ENCODE results near the gene JAG1.

Gene JAG1

GRCh38 chr20:10673842-10674683 is at the start of gene JAG1:
JAG1 (minus strand) TSS chr20:10673999; CDS start chr20:10673530, 469 bp downstream.
- DNase-seq (ENCODE audit: low spot score), result peak; percentile 98

GRCh38 chr20:10721976-10722375 is 48.2 kb upstream of the JAG1 start:
- DNase-seq (ENCODE audit: low spot score), result no peak

- DNase-seq (ENCODE audit: low spot score), result no peak
Observed at GRCh38 chr20:10721137-10721896, 47.5 kb upstream of the JAG1 start.

GRCh38 chr20:10720565-10720964 is 46.8 kb upstream of the JAG1 start:
- no peak for DNase-seq (ENCODE audit: low spot score)

GRCh38 chr20:10719740-10720385 is 46.1 kb upstream of the JAG1 start:
- DNase-seq (ENCODE audit: low spot score), result no peak

- no peak for DNase-seq (ENCODE audit: low spot score)
Observed at GRCh38 chr20:10718661-10719060, 44.9 kb upstream of the JAG1 start.

GRCh38 chr20:10716855-10717254 is 43.1 kb upstream of the JAG1 start:
- no peak for DNase-seq (ENCODE audit: low spot score)

GRCh38 chr20:10715035-10715434 is 41.2 kb upstream of the JAG1 start:
- DNase-seq (ENCODE audit: low spot score), result no peak

- no peak for DNase-seq (ENCODE audit: low spot score)
Observed at GRCh38 chr20:10714236-10714975, 40.6 kb upstream of the JAG1 start.

GRCh38 chr20:10713161-10713560 is 39.4 kb upstream of the JAG1 start:
- DNase-seq (ENCODE audit: low spot score), result no peak

- no peak for DNase-seq (ENCODE audit: low spot score)
Observed at GRCh38 chr20:10711903-10712451, 38.2 kb upstream of the JAG1 start.

- DNase-seq (ENCODE audit: low spot score), result peak; percentile 85
Observed at GRCh38 chr20:10710991-10711775, 37.4 kb upstream of the JAG1 start.

GRCh38 chr20:10709916-10710315 is 36.1 kb upstream of the JAG1 start:
- DNase-seq (ENCODE audit: low spot score), result no peak

- DNase-seq (ENCODE audit: low spot score), result peak; percentile 81
Observed at GRCh38 chr20:10708351-10709185, 34.8 kb upstream of the JAG1 start.

GRCh38 chr20:10707791-10708190 is 34.0 kb upstream of the JAG1 start:
- DNase-seq (ENCODE audit: low spot score), result no peak

- no peak for DNase-seq (ENCODE audit: low spot score)
Observed at GRCh38 chr20:10707068-10707467, 33.3 kb upstream of the JAG1 start.

GRCh38 chr20:10706460-10706811 is 32.6 kb upstream of the JAG1 start:
- DNase-seq (ENCODE audit: low spot score), result no peak

- peak; percentile 46 for DNase-seq (ENCODE audit: low spot score)
Observed at GRCh38 chr20:10705801-10706459, 32.1 kb upstream of the JAG1 start.

GRCh38 chr20:10701607-10702006 is 27.8 kb upstream of the JAG1 start:
- DNase-seq (ENCODE audit: low spot score), result no peak

- peak; percentile 28 for DNase-seq (ENCODE audit: low spot score)
Observed at GRCh38 chr20:10699941-10700340, 26.1 kb upstream of the JAG1 start.

All from kidney tubule cell (primary cell).